HCT116 (cell line): ENCODE data around the gene OLFML2B. TPM values are rescaled to one million over a fixed set of nuclear protein-coding genes. Genes with fewer than 3 reads are reported as not detected.

Source experiments
- ATAC-seq: fragments of 200-7000 bp; cut with Tn5 transposase; 2 replicates; pipeline ENCODE4 v1.9.1; 2020; ENCODE audit warnings: mild to moderate bottlenecking, moderate library complexity
- BruUV-seq: library from RNA; stranded (reverse); fragments of 400-500 nt; replicated peaks from 2 replicates; lab custom pipeline; 2021; lab: Mats Ljungman, UMichigan
- CTCF ChIA-PET: fragments of 300-600 bp; sonication (Branson Sonifier 250); formaldehyde crosslinking; loops from one replicate; lab custom pipeline; 2021; ENCODE audit warnings: antibody characterized with exemption; lab: Charles Lee
- POLR2A ChIA-PET: fragments of 300-600, 350-600 bp; sonication (Branson Sonifier 250); formaldehyde crosslinking; loops from one replicate; lab custom pipeline; 2021; ENCODE audit warnings: antibody characterized with exemption; lab: Charles Lee
- RAD21 ChIA-PET, 2 experiments: fragments of 300-600 bp; sonication (Branson Sonifier 250); formaldehyde crosslinking; loops; one replicate each; lab custom pipeline; 2023; ENCODE audit warnings: low total read pairs in 2 of 2; ENCODE audit not compliant: uncharacterized antibody in 2 of 2, unreplicated experiment in 2 of 2, low non-redundant PET in 1 of 2; lab: Charles Lee
- DNase-seq: peaks from one replicate; pipeline ENCODE4 v3.0.0-alpha.2; 2010; ENCODE audit warnings: low read depth, low spot score
- H2AFZ ChIP-seq: fragments of 200-600 bp; shearing (Covaris generic), sonication (generic); 2 replicates; pipeline ENCODE4 v1.6.1; 2017; ENCODE audit warnings: low read depth, mixed run types, mixed read lengths, antibody characterized with exemption, low read length; ENCODE audit not compliant: poor library complexity, severe bottlenecking
- H3K27ac ChIP-seq: 2 replicates; pipeline ENCODE4 v1.5.1; 2012; ENCODE audit warnings: low read depth, low read length
- H3K27me3 ChIP-seq: fragments of 200-600 bp; sonication (generic); 2 replicates; pipeline ENCODE4 v1.6.1; 2016; ENCODE audit warnings: mixed run types, low read length, mixed read lengths; ENCODE audit not compliant: insufficient read depth
- H3K36me3 ChIP-seq, 2 experiments: fragments of 200-500 bp in 1 of 2; fragments of 200-600 bp in 1 of 2; sonication (Bioruptor generic) in 1 of 2; sonication (generic) in 1 of 2; 2 replicates each; pipeline versions ENCODE4 v1.5.1 to v1.6.1; 2014 to 2016; ENCODE audit warnings: low read length in 2 of 2, inconsistent platforms in 1 of 2, mixed read lengths in 1 of 2, mixed run types in 1 of 2; ENCODE audit not compliant: insufficient read depth in 2 of 2, control insufficient read depth in 1 of 2
- H3K4me1 ChIP-seq, 2 experiments: fragments of 200-600 bp in 1 of 2; sonication (generic) in 1 of 2; 2 replicates each; pipeline versions ENCODE4 v1.5.1 to v1.6.1; 2012 to 2017; ENCODE audit warnings: low read length in 2 of 2, inconsistent platforms in 1 of 2, mild to moderate bottlenecking in 1 of 2, mixed read lengths in 1 of 2, mixed run types in 1 of 2, moderate library complexity in 1 of 2; ENCODE audit not compliant: insufficient read depth in 2 of 2, control insufficient read depth in 1 of 2
- H3K4me2 ChIP-seq: fragments of 200-600 bp; sonication (generic); 2 replicates; pipeline ENCODE4 v1.6.1; 2017; ENCODE audit warnings: mixed run types, low read length, mixed read lengths
- H3K4me3 ChIP-seq, 2 experiments: fragments of 200-600 bp in 1 of 2; sonication (generic) in 1 of 2; replicated peaks in 1 of 2; 2 replicates each; pipeline ENCODE4 v1.5.1; 2011 to 2016; ENCODE audit warnings: low read length in 2 of 2, control low read depth in 1 of 2, low read depth in 1 of 2, mild to moderate bottlenecking in 1 of 2, mixed read lengths in 1 of 2, mixed run types in 1 of 2
- H3K79me2 ChIP-seq: fragments of 200-600 bp; sonication (generic); 2 replicates; pipeline ENCODE4 v1.6.1; 2017; ENCODE audit warnings: mild to moderate bottlenecking, mixed run types, low read length, moderate library complexity, mixed read lengths; ENCODE audit not compliant: insufficient read depth
- H3K9ac ChIP-seq: fragments of 200-600 bp; sonication (generic); 2 replicates; pipeline ENCODE4 v1.6.1; 2016; ENCODE audit warnings: low read length, mixed read lengths
- H3K9me2 ChIP-seq: fragments of 200-600 bp; sonication (generic), shearing (Covaris generic); 2 replicates; pipeline ENCODE4 v1.6.1; 2017; ENCODE audit warnings: mixed run types, mild to moderate bottlenecking, moderate library complexity; ENCODE audit not compliant: insufficient read depth
- H3K9me3 ChIP-seq, 2 experiments: fragments of 200-500 bp in 1 of 2; fragments of 200-600 bp in 1 of 2; sonication (Bioruptor generic) in 1 of 2; sonication (generic) in 1 of 2; 2 replicates each; pipeline ENCODE4 v1.6.1; 2014 to 2017; ENCODE audit warnings: low read length in 2 of 2, mixed read lengths in 2 of 2, inconsistent platforms in 1 of 2, low read depth in 1 of 2, mild to moderate bottlenecking in 1 of 2, mixed run types in 1 of 2, moderate library complexity in 1 of 2; ENCODE audit not compliant: control insufficient read depth in 1 of 2, insufficient read depth in 1 of 2
- H4K20me1 ChIP-seq: fragments of 200-600 bp; sonication (generic), shearing (Covaris generic); 2 replicates; pipeline ENCODE4 v1.6.1; 2017; ENCODE audit warnings: mixed run types, mild to moderate bottlenecking, moderate library complexity; ENCODE audit not compliant: insufficient read depth
- ATF3 ChIP-seq: IDR thresholded peaks from 2 replicates; pipeline ENCODE4 v1.6.1; 2012
- CTCF ChIP-seq, 3 experiments: fragments of 200-600 bp in 1 of 3; sonication (generic) in 1 of 3; IDR thresholded peaks in 2 of 3; conservative IDR thresholded peaks in 1 of 3; 2 replicates each; pipeline ENCODE4 v1.5.1; 2012 to 2017; ENCODE audit warnings: low read depth in 2 of 3, low read length in 2 of 3, antibody characterized with exemption in 1 of 3, borderline replicate concordance in 1 of 3, control low read depth in 1 of 3, mild to moderate bottlenecking in 1 of 3, mixed read lengths in 1 of 3, mixed run types in 1 of 3, moderate library complexity in 1 of 3; ENCODE audit not compliant: insufficient read depth in 1 of 3
- ELF1 ChIP-seq: IDR thresholded peaks from 2 replicates; pipeline ENCODE4 v1.6.1; 2012; ENCODE audit warnings: low read depth, borderline replicate concordance
- EZH2 ChIP-seq: fragments of 200-600 bp; sonication (generic); IDR thresholded peaks from 2 replicates; pipeline ENCODE4 v1.6.1; 2017; ENCODE audit warnings: antibody characterized with exemption, mixed run types
- POLR2A ChIP-seq: IDR thresholded peaks from 2 replicates; pipeline ENCODE4 v1.7.0; 2011; ENCODE audit warnings: borderline replicate concordance; ENCODE audit not compliant: insufficient read depth, insufficient read length; ENCODE audit errors: extremely low read depth
- POLR2AphosphoS5 ChIP-seq: IDR thresholded peaks from 2 replicates; pipeline ENCODE4 v1.6.1; 2011; ENCODE audit warnings: mild to moderate bottlenecking, low read depth, low read length, moderate library complexity
- SIN3A ChIP-seq: IDR thresholded peaks from 2 replicates; pipeline ENCODE4 v1.6.1; 2012; ENCODE audit warnings: low read depth
- SP1 ChIP-seq: IDR thresholded peaks from 2 replicates; pipeline ENCODE4 v1.6.1; 2012; ENCODE audit warnings: low read depth
- TCF7L2 ChIP-seq: IDR thresholded peaks from 2 replicates; pipeline ENCODE4 v1.7.0; 2011; ENCODE audit warnings: borderline replicate concordance, inconsistent platforms; ENCODE audit not compliant: insufficient read depth, insufficient read length; ENCODE audit errors: extremely low read depth
- ZBTB33 ChIP-seq: IDR thresholded peaks from 2 replicates; pipeline ENCODE4 v1.6.1; 2011; ENCODE audit warnings: mild to moderate bottlenecking, low read length, moderate library complexity; ENCODE audit not compliant: insufficient replicate concordance; ENCODE audit errors: extremely low read depth
- ZFX ChIP-seq: fragments of 450-650 bp; IDR thresholded peaks from 2 replicates; pipeline ENCODE4 v1.6.1; 2017
- intact Hi-C: fragments of 100-400 bp; cut with micrococcal nuclease; formaldehyde crosslinking; loops from 2 replicates; pipeline ENCODE4 v1.10.0; 2022
- total RNA-seq: library from RNA; stranded (reverse); gene quantifications from one replicate; pipeline ENCODE4 v1.2.1, GENCODE V29; 2021; ENCODE audit not compliant: unreplicated experiment
- TF ChIP-seq, protein P1 (sequence below): IDR thresholded peaks from 2 replicates; pipeline ENCODE4 v1.6.1; 2012; ENCODE audit warnings: low read depth

OLFML2B gene
- total RNA-seq, 1 experiment from 2014 or later = 1.3 TPM

GRCh38 chr1:161956930-161957329 is 66.7 kb downstream of the OLFML2B start:
- Histone ChIP-seq H3K79me2 (no peaks in the 10 kb centered on the region), H3K4me2 (no peak overlapping the region), H4K20me1 (no peaks in the 10 kb centered on the region), H3K27ac (no peak overlapping the region), H3K9ac (no peak overlapping the region), H3K9me3 (no peaks in the 10 kb centered on the region), H3K27me3 (no peaks in the 10 kb centered on the region), H3K4me3 (no peak overlapping the region), H3K9me2 (no peaks in the 10 kb centered on the region), H2AFZ (no peak overlapping the region), H3K4me1 (peaks cover 3 to 4% of the 10 kb centered on the region in 2 experiments), H3K36me3 (no peaks in the 10 kb centered on the region; a peak in 1 of 4 replicates)
- POLR2A ChIA-PET = no interaction called here
- no peak for DNase-seq
- RAD21 ChIA-PET = no interaction called here
- TF ChIP-seq ATF3 = no peak
- no peak for TF ChIP-seq POLR2A
- no peak for TF ChIP-seq SP1
- TF ChIP-seq, protein P1, sequence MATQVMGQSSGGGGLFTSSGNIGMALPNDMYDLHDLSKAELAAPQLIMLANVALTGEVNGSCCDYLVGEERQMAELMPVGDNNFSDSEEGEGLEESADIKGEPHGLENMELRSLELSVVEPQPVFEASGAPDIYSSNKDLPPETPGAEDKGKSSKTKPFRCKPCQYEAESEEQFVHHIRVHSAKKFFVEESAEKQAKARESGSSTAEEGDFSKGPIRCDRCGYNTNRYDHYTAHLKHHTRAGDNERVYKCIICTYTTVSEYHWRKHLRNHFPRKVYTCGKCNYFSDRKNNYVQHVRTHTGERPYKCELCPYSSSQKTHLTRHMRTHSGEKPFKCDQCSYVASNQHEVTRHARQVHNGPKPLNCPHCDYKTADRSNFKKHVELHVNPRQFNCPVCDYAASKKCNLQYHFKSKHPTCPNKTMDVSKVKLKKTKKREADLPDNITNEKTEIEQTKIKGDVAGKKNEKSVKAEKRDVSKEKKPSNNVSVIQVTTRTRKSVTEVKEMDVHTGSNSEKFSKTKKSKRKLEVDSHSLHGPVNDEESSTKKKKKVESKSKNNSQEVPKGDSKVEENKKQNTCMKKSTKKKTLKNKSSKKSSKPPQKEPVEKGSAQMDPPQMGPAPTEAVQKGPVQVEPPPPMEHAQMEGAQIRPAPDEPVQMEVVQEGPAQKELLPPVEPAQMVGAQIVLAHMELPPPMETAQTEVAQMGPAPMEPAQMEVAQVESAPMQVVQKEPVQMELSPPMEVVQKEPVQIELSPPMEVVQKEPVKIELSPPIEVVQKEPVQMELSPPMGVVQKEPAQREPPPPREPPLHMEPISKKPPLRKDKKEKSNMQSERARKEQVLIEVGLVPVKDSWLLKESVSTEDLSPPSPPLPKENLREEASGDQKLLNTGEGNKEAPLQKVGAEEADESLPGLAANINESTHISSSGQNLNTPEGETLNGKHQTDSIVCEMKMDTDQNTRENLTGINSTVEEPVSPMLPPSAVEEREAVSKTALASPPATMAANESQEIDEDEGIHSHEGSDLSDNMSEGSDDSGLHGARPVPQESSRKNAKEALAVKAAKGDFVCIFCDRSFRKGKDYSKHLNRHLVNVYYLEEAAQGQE = no peak
- TF ChIP-seq ZBTB33 = no peak
- no peak for TF ChIP-seq SIN3A
- no peak for TF ChIP-seq ELF1
- TF ChIP-seq POLR2AphosphoS5 = no peak
- TF ChIP-seq CTCF (IDR thresholded peaks at IDR 0.05 in 2 of 3, conservative IDR thresholded peaks at IDR 0.05 in 1 of 3; ENCODE audit: borderline replicate concordance in 1 of 3, insufficient read depth in 1 of 3, low read depth in 2 of 3, low read length in 2 of 3) = no peak
- TF ChIP-seq EZH2 = no peak
- no peak for TF ChIP-seq ZFX
- no peak for TF ChIP-seq TCF7L2
- CTCF ChIA-PET = no interaction called here
- no peak for ATAC-seq
- intact Hi-C loops = no loop called here
- BruUV-seq = no TSS peak
